GM12878 (cell line): ENCODE data around the gene IL1RL1.

Experiments used
- MXI1 ChIP-seq: fragments of 150-350 bp; IDR thresholded peaks from 2 replicates; pipeline ENCODE4 v1.6.1; 2011; ENCODE audit warnings: low read depth, mild to moderate bottlenecking, inconsistent platforms, low read length, improper control_type of control experiment
- TF ChIP-seq, protein P1 (sequence below), 3 experiments: IDR thresholded peaks in 2 of 3; conservative IDR thresholded peaks in 1 of 3; 2 replicates each; pipeline ENCODE4 v1.5.1; 2011; ENCODE audit warnings: low read depth in 3 of 3, low read length in 3 of 3, mild to moderate bottlenecking in 3 of 3, control low read depth in 2 of 3, moderate library complexity in 2 of 3, inconsistent platforms in 1 of 3, mixed read lengths in 1 of 3; ENCODE audit not compliant: control insufficient read depth in 2 of 3, insufficient read depth in 1 of 3; ENCODE audit errors: extremely low read depth in 1 of 3

DNA sequence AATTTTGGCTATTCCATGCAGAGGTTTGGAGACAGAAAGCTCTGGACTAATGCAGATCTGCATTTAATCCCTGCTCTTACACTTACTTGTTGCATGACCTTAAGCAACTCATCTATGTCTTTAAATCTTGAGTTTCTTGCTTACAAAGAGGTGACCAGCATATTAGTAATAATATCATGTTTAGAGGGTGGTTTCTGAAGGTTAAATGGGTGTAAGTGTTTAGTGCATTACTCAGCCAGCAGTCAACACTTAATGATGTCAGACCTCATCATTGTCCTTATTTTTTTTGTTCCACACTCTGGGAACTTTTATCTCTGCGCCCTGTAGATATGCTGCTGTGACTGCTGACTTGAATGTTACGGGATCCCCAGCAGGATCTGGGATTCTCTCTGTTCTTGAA, 1.7 kb downstream of the IL1RL1 start:
- no peak for TF ChIP-seq MXI1
- TF ChIP-seq, protein P1, sequence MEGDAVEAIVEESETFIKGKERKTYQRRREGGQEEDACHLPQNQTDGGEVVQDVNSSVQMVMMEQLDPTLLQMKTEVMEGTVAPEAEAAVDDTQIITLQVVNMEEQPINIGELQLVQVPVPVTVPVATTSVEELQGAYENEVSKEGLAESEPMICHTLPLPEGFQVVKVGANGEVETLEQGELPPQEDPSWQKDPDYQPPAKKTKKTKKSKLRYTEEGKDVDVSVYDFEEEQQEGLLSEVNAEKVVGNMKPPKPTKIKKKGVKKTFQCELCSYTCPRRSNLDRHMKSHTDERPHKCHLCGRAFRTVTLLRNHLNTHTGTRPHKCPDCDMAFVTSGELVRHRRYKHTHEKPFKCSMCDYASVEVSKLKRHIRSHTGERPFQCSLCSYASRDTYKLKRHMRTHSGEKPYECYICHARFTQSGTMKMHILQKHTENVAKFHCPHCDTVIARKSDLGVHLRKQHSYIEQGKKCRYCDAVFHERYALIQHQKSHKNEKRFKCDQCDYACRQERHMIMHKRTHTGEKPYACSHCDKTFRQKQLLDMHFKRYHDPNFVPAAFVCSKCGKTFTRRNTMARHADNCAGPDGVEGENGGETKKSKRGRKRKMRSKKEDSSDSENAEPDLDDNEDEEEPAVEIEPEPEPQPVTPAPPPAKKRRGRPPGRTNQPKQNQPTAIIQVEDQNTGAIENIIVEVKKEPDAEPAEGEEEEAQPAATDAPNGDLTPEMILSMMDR (IDR thresholded peaks at IDR 0.05 in 2 of 3, conservative IDR thresholded peaks at IDR 0.05 in 1 of 3; ENCODE audit: control insufficient read depth in 2 of 3, extremely low read depth in 1 of 3, insufficient read depth in 1 of 3, low read depth in 3 of 3, low read length in 3 of 3): no peak
